NCI-H2227 (cell line): ENCODE measurements around the gene LRRC8B.
"Not testable (repeated sequence)": the region's sequence is repeated elsewhere in the genome, so short reads cannot be mapped to it uniquely, and the experiment has no call there.

Experiments
- DNase-seq: peaks from one replicate; lab custom pipeline; 2025; ENCODE audit not compliant: unreplicated experiment; lab: John Stamatoyannopoulos, UW

Gene LRRC8B

GRCh38 chr1:89524369-89525168 is at the start of gene LRRC8B:
Gene LRRC8B, plus strand, starts transcription at chr1:89524829. Its CDS starts 57,822 bp downstream, at chr1:89582651.
- DNase-seq, result peak; percentile 95

- no peak for DNase-seq
Measured at GRCh38 chr1:89475269-89475668, 49.4 kb upstream of the LRRC8B start.

DNA sequence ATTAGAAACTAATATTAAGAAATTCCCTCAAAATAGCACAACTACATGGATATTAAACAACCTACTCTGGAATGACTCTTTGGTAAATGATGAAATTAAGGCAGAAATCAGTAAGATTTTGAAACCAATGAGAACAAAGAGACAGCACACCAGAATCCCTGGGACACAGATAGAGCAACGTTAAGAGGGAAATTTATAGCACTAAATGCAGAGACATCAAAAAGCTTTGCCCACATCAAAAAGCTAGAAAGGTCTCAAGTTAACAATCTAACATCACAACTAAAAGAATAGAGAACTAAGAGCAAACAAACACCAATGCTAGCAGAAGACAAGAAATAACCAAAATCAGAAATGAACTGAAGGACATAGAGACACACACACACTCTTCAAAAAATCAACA is 48.6 kb upstream of the LRRC8B start:
- DNase-seq, result no peak

DNA sequence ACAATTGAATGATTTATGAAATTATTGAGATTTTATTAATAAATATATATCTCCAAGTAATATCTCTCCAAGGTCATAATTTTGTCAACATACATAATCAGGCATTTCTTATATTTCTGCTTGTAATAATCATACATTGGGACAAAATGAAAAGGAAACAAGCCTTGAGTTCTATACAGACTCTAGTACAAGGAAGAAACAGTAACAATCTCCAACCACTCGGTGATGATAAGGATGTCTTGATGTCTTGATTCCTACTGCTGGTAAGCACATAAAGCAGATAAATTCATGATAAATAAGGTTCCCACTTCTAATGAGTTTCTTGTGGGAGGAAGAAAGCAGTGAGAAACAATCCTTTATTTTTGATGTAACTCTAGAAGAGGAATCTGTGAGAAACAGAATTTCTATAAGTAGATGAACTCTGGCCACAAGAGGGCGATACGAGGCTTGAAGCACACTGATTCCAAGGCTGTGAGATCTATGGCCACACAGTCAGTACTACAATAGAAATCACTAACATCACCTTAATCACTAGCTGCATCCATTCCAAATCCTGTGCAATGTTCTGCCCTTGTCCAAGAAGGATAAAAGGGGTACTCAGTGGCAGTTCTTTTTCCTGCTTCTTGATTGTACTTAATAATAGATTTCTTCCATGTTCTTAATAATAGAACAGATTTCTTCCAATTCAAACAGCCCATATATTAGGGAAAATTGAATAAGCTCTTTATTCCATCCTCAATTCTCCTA is 41.4 kb upstream of the LRRC8B start:
- peak; percentile 85 for DNase-seq

- DNase-seq, result no peak
Measured at GRCh38 chr1:89483757-89484077, 40.9 kb upstream of the LRRC8B start.

DNA sequence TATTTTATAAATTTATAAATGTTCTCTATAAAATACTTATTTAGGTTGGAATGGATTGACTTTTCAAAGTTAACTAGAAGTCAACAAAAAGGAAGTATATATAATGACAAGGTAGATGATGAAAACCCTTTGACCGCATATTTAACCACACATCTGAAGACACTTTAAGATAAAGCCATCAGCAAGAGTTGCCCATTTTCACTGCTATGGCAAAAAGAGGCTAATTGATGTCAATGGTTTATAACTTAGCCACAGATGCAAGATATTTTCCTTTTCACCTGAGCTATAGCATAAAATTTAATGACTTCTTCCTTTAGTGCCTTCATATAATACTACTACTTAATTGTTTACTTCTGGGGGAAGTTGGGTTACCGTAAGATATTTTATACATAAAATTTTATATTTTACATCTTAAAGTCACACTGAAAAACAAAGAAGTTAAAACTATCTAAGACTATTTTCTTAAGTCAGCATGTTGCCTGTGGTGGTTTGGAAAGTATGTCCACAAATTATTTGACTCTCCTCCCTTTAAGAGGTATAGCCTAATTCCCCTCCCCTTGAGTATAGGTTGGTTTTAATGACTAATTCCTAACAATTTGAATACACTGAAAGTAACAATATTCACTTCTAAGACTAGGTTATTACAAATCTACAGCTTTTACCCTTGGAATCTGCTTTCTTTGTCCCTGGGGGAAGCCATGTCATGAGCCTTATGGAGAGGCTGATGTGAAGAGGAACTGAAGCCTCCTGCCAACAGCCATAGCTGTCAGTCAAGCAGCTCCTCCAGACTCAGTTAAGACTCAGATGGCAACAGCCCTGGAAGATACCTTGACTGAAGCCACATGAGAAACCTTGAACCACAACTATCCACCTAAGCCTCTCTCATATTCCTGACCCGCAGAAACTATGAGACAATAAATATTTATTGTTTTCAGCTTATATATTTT is 40.3 kb upstream of the LRRC8B start:
- no peak for DNase-seq

- DNase-seq, result no peak
Measured at GRCh38 chr1:89487972-89488371, 36.7 kb upstream of the LRRC8B start.

- DNase-seq, result no peak
Measured at GRCh38 chr1:89489047-89489729, 35.4 kb upstream of the LRRC8B start.

- no peak for DNase-seq
Measured at GRCh38 chr1:89490389-89490788, 34.2 kb upstream of the LRRC8B start.

GRCh38 chr1:89499320-89499719 is 25.3 kb upstream of the LRRC8B start:
- no peak for DNase-seq

- no peak for DNase-seq
Measured at GRCh38 chr1:89502042-89502441, 22.6 kb upstream of the LRRC8B start.

GRCh38 chr1:89502895-89503294 is 21.7 kb upstream of the LRRC8B start:
- no peak for DNase-seq

DNA sequence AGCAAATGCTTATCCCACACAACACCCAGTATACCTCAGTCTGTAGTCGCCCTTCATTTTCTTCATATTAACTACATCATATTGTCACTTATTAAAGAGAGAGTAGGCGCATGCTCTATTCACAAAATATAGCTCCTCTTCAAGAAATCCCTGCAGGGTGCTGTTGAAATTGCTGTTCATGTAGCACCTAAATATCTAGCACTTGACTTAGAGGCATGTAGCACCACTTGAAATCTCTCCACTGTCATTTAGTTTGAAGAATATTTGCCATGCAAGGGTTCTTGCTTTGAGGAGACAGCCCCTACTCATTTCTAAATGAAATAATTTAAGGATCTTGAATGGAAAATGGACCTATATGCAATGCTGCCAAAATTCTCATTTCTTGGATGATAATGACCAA is 20.9 kb upstream of the LRRC8B start:
- peak; percentile 44 for DNase-seq

DNA sequence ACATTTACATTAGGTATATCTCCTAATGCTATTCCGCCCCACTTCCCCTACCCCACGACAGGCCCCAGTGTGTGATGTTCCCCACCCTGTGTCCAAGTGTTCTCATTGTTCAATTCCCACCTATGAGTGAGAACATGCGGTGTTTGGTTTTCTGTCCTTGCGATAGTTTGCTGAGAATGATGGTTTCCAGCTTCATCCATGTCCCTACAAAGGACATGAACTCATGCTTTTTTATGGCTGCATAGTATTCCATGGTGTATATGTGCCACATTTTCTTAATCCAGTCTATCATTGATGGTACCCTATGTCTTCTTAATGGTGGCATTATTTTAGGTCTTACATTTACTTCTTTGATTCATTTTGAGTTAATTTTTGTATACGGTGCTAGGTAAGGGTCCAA is 14.6 kb upstream of the LRRC8B start:
- DNase-seq, result not testable (repeated sequence)

DNA sequence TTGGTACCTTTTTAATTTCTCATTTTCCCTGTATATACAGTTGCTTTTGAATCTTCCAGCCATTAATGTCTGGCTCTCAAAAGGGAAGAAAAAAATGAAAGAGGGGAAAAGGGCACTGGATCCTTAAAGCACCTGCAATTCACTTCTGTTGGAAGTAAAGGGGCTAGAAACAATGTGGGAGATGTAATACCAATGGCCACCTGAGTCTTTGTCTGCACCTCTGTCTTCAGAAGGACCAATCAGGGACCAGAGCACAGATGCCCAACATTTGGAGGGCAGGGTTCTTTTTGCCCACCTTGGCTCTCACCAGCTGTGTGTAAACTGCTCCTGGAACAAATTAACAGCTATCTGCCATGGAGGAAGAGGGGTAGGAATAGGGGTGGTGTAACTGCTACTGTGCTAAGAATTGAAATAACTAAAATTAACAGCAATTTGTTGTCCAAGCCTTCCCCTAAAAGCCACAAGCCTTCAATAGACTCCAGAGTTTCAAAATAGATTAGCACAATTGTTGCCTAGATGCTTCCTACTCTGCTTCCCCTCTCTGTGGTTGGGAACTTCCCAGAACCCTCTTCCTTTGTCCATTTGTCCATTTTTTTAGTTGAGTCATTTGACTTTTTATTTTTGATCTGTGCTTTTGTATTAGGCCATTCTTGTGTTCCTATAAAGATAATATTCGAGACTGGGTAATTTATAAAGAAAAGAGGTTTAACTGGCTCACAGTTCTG is 11.5 kb upstream of the LRRC8B start:
- DNase-seq, result no peak

DNA sequence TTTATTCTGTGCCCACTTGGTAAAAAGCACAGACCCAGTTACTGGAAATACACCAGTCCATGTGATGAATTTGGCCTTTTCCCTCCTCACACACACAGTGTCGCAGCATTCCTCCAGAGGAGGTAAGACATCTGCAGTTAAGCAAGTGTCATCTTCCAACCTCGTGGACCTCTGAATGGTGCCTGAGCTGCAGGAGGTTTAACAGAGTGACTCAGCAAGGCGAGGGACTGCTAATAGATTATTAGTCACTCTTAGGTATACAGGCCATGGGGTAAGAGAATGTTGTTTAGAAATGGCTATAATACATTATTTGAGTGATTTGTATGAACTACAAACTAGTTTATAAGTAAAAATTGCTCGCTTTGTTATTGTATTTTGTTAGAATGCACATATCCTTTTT is 8.6 kb upstream of the LRRC8B start:
- no peak for DNase-seq

DNA sequence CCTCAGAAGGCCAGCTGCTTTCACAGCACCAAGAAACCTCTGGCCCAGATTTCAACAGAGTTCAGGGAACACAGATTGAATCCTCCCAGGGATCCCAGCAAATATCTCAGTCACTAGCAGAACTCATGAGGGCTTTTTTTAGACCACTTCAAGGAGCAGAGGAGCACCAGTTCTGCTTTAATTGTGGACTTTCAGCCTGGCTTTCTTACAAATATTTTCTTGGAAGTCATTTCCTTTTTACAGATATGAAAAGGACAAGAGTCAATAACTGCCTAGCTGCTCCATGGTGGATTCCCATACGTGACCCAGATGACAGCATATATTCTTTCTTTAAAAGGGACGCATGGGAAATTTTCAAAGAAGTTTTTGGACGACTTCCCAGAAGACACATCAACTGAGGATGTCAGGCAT is 6.4 kb upstream of the LRRC8B start:
- no peak for DNase-seq

GRCh38 chr1:89519779-89520358 is 4.8 kb upstream of the LRRC8B start:
- no peak for DNase-seq

- not testable (repeated sequence) for DNase-seq
Measured at GRCh38 chr1:89521977-89522376, 2.7 kb upstream of the LRRC8B start.
